ENCODE results near the gene S1PR3. TPM values are rescaled to one million over a fixed set of nuclear protein-coding genes. Genes with fewer than 3 reads are reported as not detected.

Gene S1PR3
- total RNA-seq, 2 experiments from 2014 or later = 0.47 TPM; not detected in 1

- H4K20me1 ChIP-seq (ENCODE audit: insufficient read depth, low read length) = no peaks in the 10 kb centered on the region
- TF ChIP-seq, protein P1, sequence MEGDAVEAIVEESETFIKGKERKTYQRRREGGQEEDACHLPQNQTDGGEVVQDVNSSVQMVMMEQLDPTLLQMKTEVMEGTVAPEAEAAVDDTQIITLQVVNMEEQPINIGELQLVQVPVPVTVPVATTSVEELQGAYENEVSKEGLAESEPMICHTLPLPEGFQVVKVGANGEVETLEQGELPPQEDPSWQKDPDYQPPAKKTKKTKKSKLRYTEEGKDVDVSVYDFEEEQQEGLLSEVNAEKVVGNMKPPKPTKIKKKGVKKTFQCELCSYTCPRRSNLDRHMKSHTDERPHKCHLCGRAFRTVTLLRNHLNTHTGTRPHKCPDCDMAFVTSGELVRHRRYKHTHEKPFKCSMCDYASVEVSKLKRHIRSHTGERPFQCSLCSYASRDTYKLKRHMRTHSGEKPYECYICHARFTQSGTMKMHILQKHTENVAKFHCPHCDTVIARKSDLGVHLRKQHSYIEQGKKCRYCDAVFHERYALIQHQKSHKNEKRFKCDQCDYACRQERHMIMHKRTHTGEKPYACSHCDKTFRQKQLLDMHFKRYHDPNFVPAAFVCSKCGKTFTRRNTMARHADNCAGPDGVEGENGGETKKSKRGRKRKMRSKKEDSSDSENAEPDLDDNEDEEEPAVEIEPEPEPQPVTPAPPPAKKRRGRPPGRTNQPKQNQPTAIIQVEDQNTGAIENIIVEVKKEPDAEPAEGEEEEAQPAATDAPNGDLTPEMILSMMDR (conservative IDR thresholded peaks at IDR 0.05; ENCODE audit: low read length) = no peak
- no peak for TF ChIP-seq EZH2phosphoT487 (IDR thresholded peaks at IDR 0.05; ENCODE audit: borderline replicate concordance, low read depth, low read length)
- H3K36me3 ChIP-seq (ENCODE audit: insufficient read depth, low read length) = no peaks in the 10 kb centered on the region
- no peak overlapping the region for H3K27ac ChIP-seq (ENCODE audit: low read depth, low read length, poor library complexity, severe bottlenecking)
- ChIA-PET POLR2A (no interaction called here), CTCF (ENCODE audit: unreplicated experiment) (no interaction called here)
- no peaks in the 10 kb centered on the region for H3K9me3 ChIP-seq (ENCODE audit: low read length)
- no peak overlapping the region for H3K4me3 ChIP-seq (ENCODE audit: low read depth, low read length, poor library complexity, severe bottlenecking)
- H3K9me2 ChIP-seq (ENCODE audit: insufficient read depth, low read length) = no peaks in the 10 kb centered on the region
- no TSS peak for BruUV-seq (replicated peaks)
- no peak overlapping the region for H2AFZ ChIP-seq (ENCODE audit: low read length)
- DNase-seq (ENCODE audit: low spot score) = no peak
- no peak overlapping the region for H3K4me2 ChIP-seq (ENCODE audit: low read length)
- intact Hi-C loops (cut with micrococcal nuclease; ENCODE audit: unreplicated experiment) = no loop called here
- peaks cover 8% of the 10 kb centered on the region for H3K4me1 ChIP-seq (ENCODE audit: insufficient read depth, low read length, poor library complexity, severe bottlenecking)
- H3K79me2 ChIP-seq (ENCODE audit: insufficient read depth, low read depth, low read length) = no peaks in the 10 kb centered on the region
Observed at GRCh38 chr9:89010526-89011111, 19.4 kb downstream of the S1PR3 start.

GRCh38 chr9:89011683-89012082, 20.4 kb downstream of the S1PR3 start:
- intact Hi-C loops (cut with micrococcal nuclease; ENCODE audit: unreplicated experiment) = no loop called here
- H3K4me1 ChIP-seq (ENCODE audit: insufficient read depth, low read length, poor library complexity, severe bottlenecking) = peaks cover 8% of the 10 kb centered on the region
- no peak for DNase-seq (ENCODE audit: low spot score)
- no peaks in the 10 kb centered on the region for H3K9me3 ChIP-seq (ENCODE audit: low read length)
- no peaks in the 10 kb centered on the region for H3K79me2 ChIP-seq (ENCODE audit: insufficient read depth, low read depth, low read length)
- CTCF ChIA-PET (ENCODE audit: unreplicated experiment) = no interaction called here
- no peaks in the 10 kb centered on the region for H3K36me3 ChIP-seq (ENCODE audit: insufficient read depth, low read length)
- no peaks in the 10 kb centered on the region for H4K20me1 ChIP-seq (ENCODE audit: insufficient read depth, low read length)
- no peak overlapping the region for H3K4me2 ChIP-seq (ENCODE audit: low read length)
- TF ChIP-seq EZH2phosphoT487 (IDR thresholded peaks at IDR 0.05; ENCODE audit: borderline replicate concordance, low read depth, low read length) = no peak
- no TSS peak for BruUV-seq (replicated peaks)
- no peaks in the 10 kb centered on the region for H3K9me2 ChIP-seq (ENCODE audit: insufficient read depth, low read length)
- POLR2A ChIA-PET = no interaction called here
- H3K4me3 ChIP-seq (ENCODE audit: low read depth, low read length, poor library complexity, severe bottlenecking) = no peak overlapping the region
- H3K27ac ChIP-seq (ENCODE audit: low read depth, low read length, poor library complexity, severe bottlenecking) = no peak overlapping the region
- no peak overlapping the region for H2AFZ ChIP-seq (ENCODE audit: low read length)

- Histone ChIP-seq H3K79me2 (ENCODE audit: insufficient read depth, low read depth, low read length) (no peaks in the 10 kb centered on the region), H3K36me3 (ENCODE audit: insufficient read depth, low read length) (no peaks in the 10 kb centered on the region), H3K4me3 (ENCODE audit: low read depth, low read length, poor library complexity, severe bottlenecking) (no peak overlapping the region), H3K4me2 (ENCODE audit: low read length) (no peak overlapping the region), H3K27ac (ENCODE audit: low read depth, low read length, poor library complexity, severe bottlenecking) (no peak overlapping the region), H3K9me3 (ENCODE audit: low read length) (no peaks in the 10 kb centered on the region), H3K4me1 (ENCODE audit: insufficient read depth, low read length, poor library complexity, severe bottlenecking) (peaks cover 8% of the 10 kb centered on the region), H2AFZ (ENCODE audit: low read length) (no peak overlapping the region), H3K9me2 (ENCODE audit: insufficient read depth, low read length) (no peaks in the 10 kb centered on the region), H4K20me1 (ENCODE audit: insufficient read depth, low read length) (no peaks in the 10 kb centered on the region)
- CTCF ChIA-PET (ENCODE audit: unreplicated experiment) = no interaction called here
- TF ChIP-seq EZH2phosphoT487 (IDR thresholded peaks at IDR 0.05; ENCODE audit: borderline replicate concordance, low read depth, low read length) = no peak
- TF ChIP-seq, protein P1 (conservative IDR thresholded peaks at IDR 0.05; ENCODE audit: low read length) = no peak
- no TSS peak for BruUV-seq (replicated peaks)
- intact Hi-C loops (cut with micrococcal nuclease; ENCODE audit: unreplicated experiment) = no loop called here
- no peak for DNase-seq (ENCODE audit: low spot score)
- POLR2A ChIA-PET = no interaction called here
Observed at GRCh38 chr9:89012294-89013042, 21.2 kb downstream of the S1PR3 start.

Data from OCI-LY7 (cell line).